SK-N-SH treated with all-trans-retinoic acid at 6 μM for 48 hours (cell line): ENCODE measurements around the gene NDUFS3.

Experiments
- ATAC-seq: fragments of 200-7000 bp; cut with Tn5 transposase; 3 replicates; pipeline ENCODE4 v1.9.1; 2020; ENCODE audit warnings: mild to moderate bottlenecking, moderate library complexity
- BACH2 ChIP-seq: fragments of 250-450 bp; sonication (Bioruptor Pico); IDR thresholded peaks from 2 replicates; pipeline ENCODE4 v1.9.0; 2021; ENCODE audit warnings: mild to moderate bottlenecking, borderline replicate concordance
- CSDC2 ChIP-seq: fragments of 250-450 bp; sonication (Bioruptor Pico); IDR thresholded peaks from 2 replicates; pipeline ENCODE4 v1.5.0; 2020; ENCODE audit warnings: mild to moderate bottlenecking, moderate library complexity
- ESRRG ChIP-seq: fragments of 250-450 bp; sonication (Bioruptor Pico); IDR thresholded peaks from 2 replicates; pipeline ENCODE4 v1.6.1; 2021; ENCODE audit warnings: mild to moderate bottlenecking
- GLIS3 ChIP-seq: fragments of 250-450 bp; sonication (Bioruptor Pico); IDR thresholded peaks from 2 replicates; pipeline ENCODE4 v1.5.0; 2020; ENCODE audit warnings: mild to moderate bottlenecking, moderate library complexity
- ISL1 ChIP-seq: fragments of 250-450 bp; sonication (Bioruptor Pico); IDR thresholded peaks from 2 replicates; pipeline ENCODE4 v2.1.2; 2022; ENCODE audit warnings: mild to moderate bottlenecking, moderate library complexity
- POU6F1 ChIP-seq: fragments of 250-450 bp; sonication (Bioruptor Pico); IDR thresholded peaks from 2 replicates; pipeline ENCODE4 v1.8.0; 2021; ENCODE audit warnings: low read depth, mild to moderate bottlenecking, moderate library complexity, borderline replicate concordance
- PPARA ChIP-seq: fragments of 250-450 bp; sonication (Bioruptor Pico); IDR thresholded peaks from 2 replicates; pipeline ENCODE4 v1.5.0; 2020; ENCODE audit warnings: mild to moderate bottlenecking, borderline replicate concordance
- SNAI2 ChIP-seq: fragments of 250-450 bp; sonication (Bioruptor Pico); IDR thresholded peaks from 2 replicates; pipeline ENCODE4 v1.5.0; 2020; ENCODE audit warnings: mild to moderate bottlenecking, moderate library complexity
- TCF4 ChIP-seq: fragments of 250-450 bp; sonication (Bioruptor Pico); IDR thresholded peaks from 2 replicates; pipeline ENCODE4 v1.8.0; 2021; ENCODE audit warnings: mild to moderate bottlenecking, moderate library complexity, borderline replicate concordance
- TOX ChIP-seq: fragments of 250-450 bp; sonication (Bioruptor Pico); IDR thresholded peaks from 2 replicates; pipeline ENCODE4 v1.8.0; 2021; ENCODE audit warnings: mild to moderate bottlenecking, moderate library complexity, borderline replicate concordance
- TSHZ2 ChIP-seq: fragments of 250-450 bp; sonication (Bioruptor Pico); IDR thresholded peaks from 2 replicates; pipeline ENCODE4 v1.5.0; 2020; ENCODE audit warnings: mild to moderate bottlenecking, moderate library complexity
- ZC3H10 ChIP-seq: fragments of 250-450 bp; sonication (Bioruptor Pico); IDR thresholded peaks from 2 replicates; pipeline ENCODE4 v1.5.1; 2021; ENCODE audit warnings: mild to moderate bottlenecking, moderate library complexity
- ZFP30 ChIP-seq: fragments of 450-650 bp; formaldehyde crosslinking; IDR thresholded peaks from 2 replicates; pipeline ENCODE4 v1.5.0; 2022; ENCODE audit warnings: mild to moderate bottlenecking, moderate library complexity
- ZNF565 ChIP-seq: fragments of 450-650 bp; formaldehyde crosslinking; conservative IDR thresholded peaks from 2 replicates; pipeline ENCODE4 v1.5.0; 2020; ENCODE audit warnings: low read depth, mild to moderate bottlenecking, moderate library complexity
- ZNF70 ChIP-seq: fragments of 450-650 bp; formaldehyde crosslinking; IDR thresholded peaks from 2 replicates; pipeline ENCODE4 v1.5.0; 2020; ENCODE audit warnings: mild to moderate bottlenecking, moderate library complexity
- ZNF8 ChIP-seq: fragments of 450-650 bp; formaldehyde crosslinking; IDR thresholded peaks from 2 replicates; pipeline ENCODE4 v1.5.0; 2020; ENCODE audit warnings: mild to moderate bottlenecking, moderate library complexity
- TF ChIP-seq, protein P1 (sequence below): fragments of 250-450 bp; sonication (Bioruptor Pico); IDR thresholded peaks from 2 replicates; pipeline ENCODE4 v1.5.1; 2020; ENCODE audit warnings: low read depth, mild to moderate bottlenecking, moderate library complexity
- TF ChIP-seq, protein P2 (sequence below): fragments of 250-450 bp; sonication (Bioruptor Pico); IDR thresholded peaks from 2 replicates; pipeline ENCODE4 v1.8.0; 2020; ENCODE audit warnings: mild to moderate bottlenecking, moderate library complexity, borderline replicate concordance

The NDUFS3 gene

GRCh38 chr11:47589584-47589976 lies 10.7 kb downstream of the NDUFS3 start:
- no peak for ATAC-seq
- TF ChIP-seq, protein P1, sequence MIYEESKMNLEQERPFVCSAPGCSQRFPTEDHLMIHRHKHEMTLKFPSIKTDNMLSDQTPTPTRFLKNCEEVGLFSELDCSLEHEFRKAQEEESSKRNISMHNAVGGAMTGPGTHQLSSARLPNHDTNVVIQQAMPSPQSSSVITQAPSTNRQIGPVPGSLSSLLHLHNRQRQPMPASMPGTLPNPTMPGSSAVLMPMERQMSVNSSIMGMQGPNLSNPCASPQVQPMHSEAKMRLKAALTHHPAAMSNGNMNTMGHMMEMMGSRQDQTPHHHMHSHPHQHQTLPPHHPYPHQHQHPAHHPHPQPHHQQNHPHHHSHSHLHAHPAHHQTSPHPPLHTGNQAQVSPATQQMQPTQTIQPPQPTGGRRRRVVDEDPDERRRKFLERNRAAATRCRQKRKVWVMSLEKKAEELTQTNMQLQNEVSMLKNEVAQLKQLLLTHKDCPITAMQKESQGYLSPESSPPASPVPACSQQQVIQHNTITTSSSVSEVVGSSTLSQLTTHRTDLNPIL (CRISPR knock-in tag), result no peak
- TF ChIP-seq POU6F1 (CRISPR knock-in tag) (no peak), TOX (CRISPR knock-in tag) (no peak), PPARA (CRISPR knock-in tag) (no peak), ISL1 (CRISPR knock-in tag) (no peak), ESRRG (CRISPR knock-in tag) (no peak), TCF4 (no peak), ZFP30 (CRISPR knock-in tag) (no peak), ZNF70 (no peak), ZNF8 (CRISPR knock-in tag) (no peak), SNAI2 (CRISPR knock-in tag) (no peak), CSDC2 (CRISPR knock-in tag) (no peak), BACH2 (no peak), TSHZ2 (CRISPR knock-in tag) (no peak), ZC3H10 (CRISPR knock-in tag) (no peak), GLIS3 (CRISPR knock-in tag) (no peak)

DNA sequence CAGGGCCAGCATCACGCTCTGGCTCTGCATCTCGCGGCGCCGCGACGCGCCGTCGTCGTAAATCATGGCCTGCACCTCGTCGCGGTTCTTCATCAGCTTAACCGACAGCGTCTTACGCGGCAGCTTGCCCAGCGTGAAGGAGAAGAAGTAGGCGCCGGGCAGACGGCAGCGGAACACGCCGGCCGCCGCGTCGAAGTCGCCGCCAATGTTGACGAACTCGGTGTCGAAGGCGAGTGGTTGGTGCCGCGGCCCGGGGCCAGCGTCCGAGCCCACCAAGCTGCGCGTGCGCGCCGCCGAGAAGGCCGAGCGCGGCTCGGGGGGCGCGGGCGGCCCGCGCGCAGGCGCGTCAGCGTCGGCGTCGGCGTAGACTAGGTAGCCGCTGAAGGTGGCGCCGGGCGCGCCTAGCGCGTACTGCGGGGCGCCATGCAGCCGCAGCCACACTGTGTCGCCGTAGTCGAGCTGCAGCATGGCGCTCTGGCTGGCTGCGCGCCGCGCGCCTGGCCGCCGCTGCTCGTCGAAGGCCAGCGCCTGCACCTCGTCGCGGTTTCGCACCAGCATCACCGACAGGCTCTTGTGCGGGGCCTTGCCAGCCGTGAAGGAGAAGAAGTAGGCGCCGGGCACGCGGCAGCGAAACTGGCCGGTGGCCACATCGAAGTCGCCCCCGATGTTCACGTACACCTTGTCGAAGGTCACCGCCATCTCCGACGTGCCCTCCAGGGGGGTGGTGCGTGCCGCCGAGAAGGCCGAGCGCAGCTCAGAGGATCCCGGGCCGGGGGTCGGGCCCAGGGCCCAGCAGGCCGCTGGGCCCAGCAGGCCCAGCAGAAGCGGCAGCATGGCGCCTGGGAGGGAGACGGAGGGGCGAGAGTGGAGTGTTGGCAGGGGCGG lies 11.3 kb downstream of the NDUFS3 start:
- ATAC-seq, result no peak

GRCh38 chr11:47591764-47592163 lies 12.9 kb downstream of the NDUFS3 start:
- ATAC-seq, result no peak
- TF ChIP-seq ZNF8 (CRISPR knock-in tag) (no peak), TSHZ2 (CRISPR knock-in tag) (no peak), PPARA (CRISPR knock-in tag) (no peak), CSDC2 (CRISPR knock-in tag) (no peak), ZNF70 (no peak), GLIS3 (CRISPR knock-in tag) (no peak), TOX (CRISPR knock-in tag) (no peak)
- TF ChIP-seq, protein P2, sequence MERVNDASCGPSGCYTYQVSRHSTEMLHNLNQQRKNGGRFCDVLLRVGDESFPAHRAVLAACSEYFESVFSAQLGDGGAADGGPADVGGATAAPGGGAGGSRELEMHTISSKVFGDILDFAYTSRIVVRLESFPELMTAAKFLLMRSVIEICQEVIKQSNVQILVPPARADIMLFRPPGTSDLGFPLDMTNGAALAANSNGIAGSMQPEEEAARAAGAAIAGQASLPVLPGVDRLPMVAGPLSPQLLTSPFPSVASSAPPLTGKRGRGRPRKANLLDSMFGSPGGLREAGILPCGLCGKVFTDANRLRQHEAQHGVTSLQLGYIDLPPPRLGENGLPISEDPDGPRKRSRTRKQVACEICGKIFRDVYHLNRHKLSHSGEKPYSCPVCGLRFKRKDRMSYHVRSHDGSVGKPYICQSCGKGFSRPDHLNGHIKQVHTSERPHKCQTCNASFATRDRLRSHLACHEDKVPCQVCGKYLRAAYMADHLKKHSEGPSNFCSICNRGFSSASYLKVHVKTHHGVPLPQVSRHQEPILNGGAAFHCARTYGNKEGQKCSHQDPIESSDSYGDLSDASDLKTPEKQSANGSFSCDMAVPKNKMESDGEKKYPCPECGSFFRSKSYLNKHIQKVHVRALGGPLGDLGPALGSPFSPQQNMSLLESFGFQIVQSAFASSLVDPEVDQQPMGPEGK, result no peak
- TF ChIP-seq, protein P1 (CRISPR knock-in tag), result no peak

More for the DNA sequence above, 11.3 kb downstream of the NDUFS3 start:
- TF ChIP-seq GLIS3 (CRISPR knock-in tag), result no peak
- TF ChIP-seq TCF4, result no peak
- TF ChIP-seq ZC3H10 (CRISPR knock-in tag), result no peak
- no peak for TF ChIP-seq ZNF70
- no peak for TF ChIP-seq ZNF565 (CRISPR knock-in tag)
- no peak for TF ChIP-seq TOX (CRISPR knock-in tag)
- TF ChIP-seq, protein P2, result no peak
- no peak for TF ChIP-seq SNAI2 (CRISPR knock-in tag)
